NCI-H2081 (cell line): ENCODE measurements around the gene NRAP.

Source experiments
- DNase-seq, 2 experiments: peaks; one replicate each; lab custom pipeline; 2025; lab: John Stamatoyannopoulos, UW

The NRAP gene

GRCh38 chr10:113560071-113560470, 103.8 kb downstream of the NRAP start:
- no peak for DNase-seq

GRCh38 chr10:113557903-113558321, 105.9 kb downstream of the NRAP start:
- DNase-seq: no peak

- no peak for DNase-seq
These were observed 106.4 kb downstream of the NRAP start for GRCh38 chr10:113557424-113557862.

GRCh38 chr10:113555751-113556150, 108.1 kb downstream of the NRAP start:
- DNase-seq: no peak

GRCh38 chr10:113555245-113555644, 108.6 kb downstream of the NRAP start:
- DNase-seq: no peak

GRCh38 chr10:113554214-113554613, 109.6 kb downstream of the NRAP start:
- no peak for DNase-seq

GRCh38 chr10:113553149-113553548, 110.7 kb downstream of the NRAP start:
- no peak for DNase-seq

- no peak for DNase-seq
These were observed 111.1 kb downstream of the NRAP start, which contains the start of gene HABP2 for GRCh38 chr10:113552701-113553100. TSS of gene HABP2 (plus strand) at chr10:113553053. CDS start at chr10:113553122, 69 bp downstream.

GRCh38 chr10:113552014-113552413, 111.8 kb downstream of the NRAP start:
- no peak for DNase-seq

GRCh38 chr10:113550365-113550764, 113.5 kb downstream of the NRAP start:
- peak in 1 of 2 experiments; percentile 15 for DNase-seq

- no peak for DNase-seq
These were observed 114.0 kb downstream of the NRAP start for GRCh38 chr10:113549856-113550255.

GRCh38 chr10:113547426-113547825, 116.4 kb downstream of the NRAP start:
- DNase-seq: no peak

- no peak for DNase-seq
These were observed 119.4 kb downstream of the NRAP start for GRCh38 chr10:113544392-113544791.

GRCh38 chr10:113543107-113543955, 120.5 kb downstream of the NRAP start:
- no peak for DNase-seq

GRCh38 chr10:113541549-113541927, 122.3 kb downstream of the NRAP start:
- no peak for DNase-seq

GRCh38 chr10:113540845-113541548, 122.8 kb downstream of the NRAP start:
- no peak for DNase-seq

GRCh38 chr10:113539789-113540188, 124.1 kb downstream of the NRAP start:
- DNase-seq: no peak
